ENCODE data around the gene PTK7. TPM values are rescaled to one million over a fixed set of nuclear protein-coding genes. Genes with fewer than 3 reads are reported as not detected.
A peak's percentile ranks its signal among the peaks of the same experiment; 100 is the strongest.

PTK7 gene
- total RNA-seq, 1 experiment from 2014 or later = 66.0 TPM

GRCh38 chr6:43060755-43061633, 15.1 kb upstream of the PTK7 start:
- no peak overlapping the region for H3K27ac Mint-ChIP-seq (ENCODE audit: unreplicated experiment)
- peaks cover 48% of the 10 kb centered on the region for H3K36me3 Mint-ChIP-seq (ENCODE audit: insufficient read depth, unreplicated experiment)
- DNase-seq = no peak
- TF ChIP-seq CTCF (IDR thresholded peaks at IDR 0.05; ENCODE audit: unreplicated experiment) = no peak
- CTCF ChIA-PET = interaction anchor here (1.1 to 2.7 kb wide), 5 partner anchors 11 to 121 kb away, joined by 3 to 20 read pairs (median 6); partner anchors contain the start of gene CUL9
- no peaks in the 10 kb centered on the region for H3K27me3 Mint-ChIP-seq (ENCODE audit: unreplicated experiment)
- H3K4me1 Mint-ChIP-seq (ENCODE audit: low read depth, unreplicated experiment) = peaks cover 27% of the 10 kb centered on the region
- no peaks in the 10 kb centered on the region for H3K9me3 Mint-ChIP-seq (ENCODE audit: low read depth, unreplicated experiment)
- BruUV-seq (replicated peaks) = no TSS peak
- peak overlapping the region; percentile 90 for H3K4me3 Mint-ChIP-seq (ENCODE audit: low read depth, unreplicated experiment)
- intact Hi-C loops (cut with micrococcal nuclease; ENCODE audit: unreplicated experiment) = no loop called here

GRCh38 chr6:43061861-43062260, 14.3 kb upstream of the PTK7 start:
- H3K27ac Mint-ChIP-seq (ENCODE audit: unreplicated experiment) = no peak overlapping the region
- BruUV-seq (replicated peaks) = no TSS peak
- no peak for TF ChIP-seq CTCF (IDR thresholded peaks at IDR 0.05; ENCODE audit: unreplicated experiment)
- peaks cover 45% of the 10 kb centered on the region for H3K36me3 Mint-ChIP-seq (ENCODE audit: insufficient read depth, unreplicated experiment)
- CTCF ChIA-PET = no interaction called here
- H3K9me3 Mint-ChIP-seq (ENCODE audit: low read depth, unreplicated experiment) = no peaks in the 10 kb centered on the region
- H3K4me3 Mint-ChIP-seq (ENCODE audit: low read depth, unreplicated experiment) = no peak overlapping the region
- intact Hi-C loops (cut with micrococcal nuclease; ENCODE audit: unreplicated experiment) = no loop called here
- no peaks in the 10 kb centered on the region for H3K27me3 Mint-ChIP-seq (ENCODE audit: unreplicated experiment)
- no peak for DNase-seq
- peaks cover 27% of the 10 kb centered on the region for H3K4me1 Mint-ChIP-seq (ENCODE audit: low read depth, unreplicated experiment)

- Mint-ChIP-seq H3K36me3 (ENCODE audit: insufficient read depth, unreplicated experiment) (peaks cover 38% of the 10 kb centered on the region), H3K9me3 (ENCODE audit: low read depth, unreplicated experiment) (no peaks in the 10 kb centered on the region), H3K27me3 (ENCODE audit: unreplicated experiment) (no peaks in the 10 kb centered on the region), H3K4me3 (ENCODE audit: low read depth, unreplicated experiment) (no peak overlapping the region), H3K4me1 (ENCODE audit: low read depth, unreplicated experiment) (peaks cover 27% of the 10 kb centered on the region), H3K27ac (ENCODE audit: unreplicated experiment) (no peak overlapping the region)
- intact Hi-C loops (cut with micrococcal nuclease; ENCODE audit: unreplicated experiment) = no loop called here
- TF ChIP-seq CTCF (IDR thresholded peaks at IDR 0.05; ENCODE audit: unreplicated experiment) = no peak
- DNase-seq = no peak
- no TSS peak for BruUV-seq (replicated peaks)
- CTCF ChIA-PET = no interaction called here
These were observed 13.3 kb upstream of the PTK7 start for GRCh38 chr6:43062818-43063217.

- CTCF ChIA-PET = no interaction called here
- DNase-seq = peak; percentile 52
- peak; percentile 74 for TF ChIP-seq CTCF (IDR thresholded peaks at IDR 0.05; ENCODE audit: unreplicated experiment)
- no peaks in the 10 kb centered on the region for H3K4me1 Mint-ChIP-seq (ENCODE audit: low read depth, unreplicated experiment)
- intact Hi-C loops (cut with micrococcal nuclease; ENCODE audit: unreplicated experiment) = loop anchor here (1.0 kb wide), 1 partner anchor 60 kb away; no protein-coding TSS in a partner anchor
- H3K36me3 Mint-ChIP-seq (ENCODE audit: insufficient read depth, unreplicated experiment) = no peaks in the 10 kb centered on the region
- no TSS peak for BruUV-seq (replicated peaks)
- H3K9me3 Mint-ChIP-seq (ENCODE audit: low read depth, unreplicated experiment) = no peaks in the 10 kb centered on the region
- no peak overlapping the region for H3K4me3 Mint-ChIP-seq (ENCODE audit: low read depth, unreplicated experiment)
- H3K27me3 Mint-ChIP-seq (ENCODE audit: unreplicated experiment) = no peaks in the 10 kb centered on the region
- H3K27ac Mint-ChIP-seq (ENCODE audit: unreplicated experiment) = no peak overlapping the region
These were observed 6.0 kb upstream of the PTK7 start for GRCh38 chr6:43070028-43070632.

Data from Calu3 (cell line).